ENCODE data around the gene SAMD4A.
A peak's percentile ranks its signal among the peaks of the same experiment; 100 is the strongest.

The SAMD4A gene

GRCh38 chr14:54556535-54556934 is 10.4 kb upstream of the SAMD4A start:
- no peaks in the 10 kb centered on the region for H3K27me3 ChIP-seq (ENCODE audit: insufficient read depth, poor library complexity, severe bottlenecking)
- no peak overlapping the region for H3K27ac ChIP-seq (replicated peaks)
- TF ChIP-seq GABPA (IDR thresholded peaks at IDR 0.05; ENCODE audit: low read depth), result no peak
- no peak for TF ChIP-seq CTCF (IDR thresholded peaks at IDR 0.05; ENCODE audit: insufficient read depth, low read length)
- no peak for TF ChIP-seq REST (IDR thresholded peaks at IDR 0.05; ENCODE audit: insufficient replicate concordance, low read depth)
- no peak for TF ChIP-seq SPI1 (IDR thresholded peaks at IDR 0.05; ENCODE audit: borderline replicate concordance, low read depth)
- TF ChIP-seq POLR2AphosphoS5 (IDR thresholded peaks at IDR 0.05; ENCODE audit: low read depth), result no peak
- no peak for DNase-seq (ENCODE audit: low read depth in 1 of 2, low spot score in 1 of 2)
- H3K4me3 ChIP-seq (replicated peaks; ENCODE audit: insufficient read depth, low read length), result no peak overlapping the region

GRCh38 chr14:54562334-54562733 is 4.6 kb upstream of the SAMD4A start:
- peaks cover 27% of the 10 kb centered on the region for H3K27me3 ChIP-seq (ENCODE audit: insufficient read depth, poor library complexity, severe bottlenecking)
- H3K4me3 ChIP-seq (replicated peaks; ENCODE audit: insufficient read depth, low read length), result no peak overlapping the region
- no peak for DNase-seq (ENCODE audit: low read depth in 1 of 2, low spot score in 1 of 2)
- H3K27ac ChIP-seq (replicated peaks), result no peak overlapping the region
- TF ChIP-seq CTCF (IDR thresholded peaks at IDR 0.05; ENCODE audit: insufficient read depth, low read length) (no peak), GABPA (IDR thresholded peaks at IDR 0.05; ENCODE audit: low read depth) (no peak), SPI1 (IDR thresholded peaks at IDR 0.05; ENCODE audit: borderline replicate concordance, low read depth) (no peak), POLR2AphosphoS5 (IDR thresholded peaks at IDR 0.05; ENCODE audit: low read depth) (no peak), REST (IDR thresholded peaks at IDR 0.05; ENCODE audit: insufficient replicate concordance, low read depth) (no peak)

DNA sequence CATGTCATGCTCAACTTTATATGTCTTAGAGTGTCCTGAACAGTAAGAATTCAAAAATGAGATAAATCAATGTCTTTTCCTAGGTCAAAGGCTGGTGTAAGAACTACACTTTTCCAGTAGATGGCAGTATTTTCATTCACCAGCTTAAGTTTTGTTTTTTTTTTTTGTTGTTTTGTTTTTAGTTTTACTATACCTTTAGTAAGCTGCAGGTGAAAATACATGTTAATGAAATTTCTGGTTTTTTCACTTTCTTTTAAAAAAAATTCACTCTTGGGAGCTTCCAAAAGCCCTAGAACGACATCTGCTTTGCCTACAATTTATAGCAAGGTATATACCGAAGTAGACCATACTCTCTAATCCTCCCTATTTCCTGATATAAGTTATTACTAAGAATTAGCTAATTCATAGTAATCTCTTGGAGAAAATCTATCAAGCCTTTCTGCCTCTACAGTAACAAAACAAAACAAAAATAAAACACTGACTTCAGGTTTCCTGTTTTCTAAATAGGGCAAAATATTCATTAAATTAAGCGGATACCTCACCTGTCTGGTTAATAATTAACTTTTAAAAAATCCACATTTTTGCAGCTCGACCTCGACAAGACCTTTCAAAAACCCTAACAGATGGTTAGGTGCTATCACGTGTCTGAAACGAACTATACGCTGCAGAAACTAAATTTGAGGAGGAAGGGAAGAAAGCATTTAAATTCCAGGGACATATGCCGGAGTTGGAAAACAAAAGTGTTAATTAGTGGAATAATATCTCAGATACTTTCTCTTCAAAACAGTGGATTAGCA is 2.7 kb upstream of the SAMD4A start:
- Histone ChIP-seq H3K4me3 (replicated peaks; ENCODE audit: insufficient read depth, low read length) (no peak overlapping the region), H3K27ac (replicated peaks) (no peak overlapping the region), H3K27me3 (ENCODE audit: insufficient read depth, poor library complexity, severe bottlenecking) (peaks cover 40% of the 10 kb centered on the region)
- no peak for DNase-seq (ENCODE audit: low read depth in 1 of 2, low spot score in 1 of 2)
- TF ChIP-seq REST (IDR thresholded peaks at IDR 0.05; ENCODE audit: insufficient replicate concordance, low read depth), result no peak
- peak; percentile 47 for TF ChIP-seq CTCF (IDR thresholded peaks at IDR 0.05; ENCODE audit: insufficient read depth, low read length)

All from HL-60 (cell line).